Measurements from ENCODE around the gene WDR74.
"Not testable (repeated sequence)": the region's sequence is repeated elsewhere in the genome, so short reads cannot be mapped to it uniquely, and the experiment has no call there.

WDR74 gene

GRCh38 chr11:62839050-62839945 lies at the start of gene WDR74:
WDR74 (minus strand) TSS chr11:62839590; CDS start chr11:62839570, 20 bp downstream.
- DNase-seq = peak; percentile 75

GRCh38 chr11:62889126-62889483 lies 49.7 kb upstream of the WDR74 start:
- no peak for DNase-seq

DNA sequence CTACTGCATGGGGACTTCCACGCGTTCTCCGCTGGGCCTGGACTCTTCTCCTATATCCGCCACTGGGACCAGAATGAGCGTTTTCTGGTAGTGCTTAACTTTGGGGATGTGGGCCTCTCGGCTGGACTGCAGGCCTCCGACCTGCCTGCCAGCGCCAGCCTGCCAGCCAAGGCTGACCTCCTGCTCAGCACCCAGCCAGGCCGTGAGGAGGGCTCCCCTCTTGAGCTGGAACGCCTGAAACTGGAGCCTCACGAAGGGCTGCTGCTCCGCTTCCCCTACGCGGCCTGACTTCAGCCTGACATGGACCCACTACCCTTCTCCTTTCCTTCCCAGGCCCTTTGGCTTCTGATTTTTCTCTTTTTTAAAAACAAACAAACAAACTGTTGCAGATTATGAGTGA lies 49.0 kb upstream of the WDR74 start:
- DNase-seq = no peak

DNA sequence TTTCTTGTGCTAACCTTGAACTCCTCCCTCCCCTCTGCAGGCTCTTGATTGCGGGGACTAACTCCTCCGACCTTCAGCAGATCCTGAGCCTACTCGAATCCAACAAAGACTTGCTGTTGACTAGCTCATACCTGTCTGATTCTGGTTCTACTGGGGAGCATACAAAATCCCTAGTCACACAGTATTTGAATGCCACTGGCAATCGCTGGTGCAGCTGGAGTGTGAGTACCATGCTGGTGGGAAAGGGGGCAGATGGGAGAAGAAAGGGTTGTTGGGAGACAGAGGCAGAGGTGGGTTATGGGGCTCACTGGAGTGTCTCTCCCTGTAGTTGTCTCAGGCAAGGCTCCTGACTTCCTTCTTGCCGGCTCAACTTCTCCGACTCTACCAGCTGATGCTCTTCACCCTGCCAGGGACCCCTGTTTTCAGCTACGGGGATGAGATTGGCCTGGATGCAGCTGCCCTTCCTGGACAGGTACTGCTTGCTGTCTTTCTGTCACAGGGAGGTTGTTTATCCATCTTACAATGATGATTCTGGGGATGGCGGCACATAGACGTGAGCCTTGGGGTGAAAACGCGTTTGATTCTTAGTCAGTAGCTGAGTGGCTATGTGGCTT lies 45.9 kb upstream of the WDR74 start:
- DNase-seq = no peak

- no peak for DNase-seq
Observed at GRCh38 chr11:62883673-62884072, 44.3 kb upstream of the WDR74 start.

DNA sequence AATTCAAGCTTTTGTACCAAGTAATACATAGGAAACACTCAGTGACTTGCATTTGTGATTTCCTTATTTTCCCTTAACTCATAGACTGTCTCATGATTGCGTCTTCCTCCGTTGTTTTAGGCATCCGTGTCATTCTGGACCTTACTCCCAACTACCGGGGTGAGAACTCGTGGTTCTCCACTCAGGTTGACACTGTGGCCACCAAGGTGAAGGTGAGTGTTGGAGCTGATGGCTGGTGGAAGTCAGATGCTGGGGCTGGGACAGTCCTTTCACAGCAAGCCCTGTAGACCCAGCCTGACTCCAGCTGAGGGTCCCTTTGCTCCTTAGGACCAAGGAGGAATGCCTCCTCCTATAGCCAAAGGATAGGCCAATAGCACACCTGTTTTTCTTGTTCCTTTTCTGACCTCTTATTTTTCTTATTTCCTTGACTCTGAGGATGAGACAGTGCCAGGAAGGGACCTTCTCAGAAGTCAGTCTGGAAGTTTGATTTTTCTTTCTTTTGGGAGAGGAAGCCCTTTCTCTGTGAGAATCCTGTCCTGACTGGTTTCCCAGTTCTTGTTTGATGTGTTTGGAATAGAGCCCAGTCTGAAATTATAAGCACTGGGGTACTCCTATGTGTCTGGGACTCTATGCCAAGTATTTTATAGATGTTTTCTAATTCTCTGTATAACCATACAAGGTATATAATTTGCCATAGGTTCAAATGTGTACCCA lies 43.6 kb upstream of the WDR74 start:
- DNase-seq = no peak

DNA sequence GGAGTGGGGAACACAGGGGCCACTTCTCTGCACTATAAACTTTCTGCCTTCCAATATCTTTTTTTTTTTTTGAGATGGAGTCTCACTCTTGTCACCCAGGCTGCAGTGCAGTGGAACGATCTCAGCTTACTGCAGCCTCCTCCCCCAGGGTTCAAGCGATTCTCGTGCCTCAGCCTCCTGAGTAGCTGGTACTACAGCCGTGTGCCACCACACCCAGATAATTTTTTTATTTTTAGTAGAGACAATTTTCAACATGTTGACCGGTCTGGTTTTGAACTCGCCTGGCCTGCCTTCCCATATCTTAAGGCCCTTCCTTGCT lies 43.0 kb upstream of the WDR74 start:
- no peak for DNase-seq

DNA sequence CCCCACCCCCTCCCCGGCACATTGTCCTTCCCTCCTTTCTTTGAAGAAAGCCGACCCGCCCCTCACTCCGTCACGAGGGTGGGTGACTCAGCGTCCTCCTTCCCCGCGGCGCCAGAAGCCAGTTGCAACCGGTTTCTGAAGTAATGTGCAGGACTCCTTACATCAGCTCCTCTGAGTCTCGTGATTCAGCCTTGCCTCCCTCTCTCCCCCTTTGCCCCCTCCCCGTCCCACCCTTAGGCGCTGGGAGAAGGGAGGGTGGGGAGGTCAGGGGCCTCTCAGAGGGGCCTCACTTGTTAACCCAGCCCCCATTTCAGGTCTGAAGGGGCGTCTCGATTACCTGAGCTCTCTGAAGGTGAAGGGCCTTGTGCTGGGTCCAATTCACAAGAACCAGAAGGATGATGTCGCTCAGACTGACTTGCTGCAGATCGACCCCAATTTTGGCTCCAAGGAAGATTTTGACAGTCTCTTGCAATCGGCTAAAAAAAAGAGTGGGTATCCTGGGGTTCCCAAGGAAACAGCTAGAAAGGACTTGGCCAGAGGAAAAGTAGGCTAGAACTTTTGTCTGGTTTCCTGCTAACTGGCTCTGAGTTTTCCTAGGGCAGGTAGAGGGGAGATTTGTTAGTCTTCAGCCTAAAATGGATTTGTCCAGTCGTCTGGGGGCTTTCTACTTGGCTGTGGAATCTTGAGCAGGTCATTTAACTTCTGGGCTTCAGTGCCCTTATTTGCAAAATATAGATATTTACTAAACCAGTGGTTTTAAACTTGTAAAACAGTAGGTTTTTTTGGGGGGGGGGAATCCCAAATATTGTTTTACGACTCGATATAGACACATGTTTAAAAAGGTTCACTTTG lies 42.4 kb upstream of the WDR74 start:
- peak; percentile 93 for DNase-seq

GRCh38 chr11:62880803-62881578 lies 41.6 kb upstream of the WDR74 start, which contains the start of gene SLC3A2:
SLC3A2 (plus strand) TSS chr11:62880896; CDS start chr11:62881024, 128 bp downstream.
- peak; percentile 65 for DNase-seq

DNA sequence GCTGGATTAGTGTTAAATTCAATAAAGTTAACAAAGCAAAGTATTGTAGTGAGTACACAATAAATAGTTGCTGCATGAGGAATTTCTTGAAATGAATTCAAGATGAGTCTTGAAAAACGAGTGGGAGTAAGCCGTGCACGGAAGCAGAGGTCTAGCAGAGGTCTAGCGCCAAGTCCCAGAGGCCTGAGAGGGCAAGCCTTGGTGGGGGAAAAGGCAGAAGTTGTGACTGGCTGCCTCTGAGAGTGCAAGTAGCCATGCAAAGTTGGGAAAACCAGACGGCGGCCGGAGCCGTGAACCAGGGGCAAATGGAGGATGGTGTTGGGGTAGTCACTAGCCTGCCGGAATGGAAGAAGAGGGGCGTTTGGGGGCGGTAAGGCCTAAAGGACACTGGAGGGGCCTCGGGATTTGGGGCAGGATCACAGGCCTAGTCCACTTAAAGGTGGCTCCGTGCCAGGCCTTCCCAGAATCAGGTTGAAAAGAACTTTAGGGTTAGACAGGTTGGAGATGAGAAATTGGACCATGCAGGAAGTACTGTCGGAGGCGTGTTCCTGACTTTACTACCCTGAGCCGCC lies 40.9 kb upstream of the WDR74 start:
- DNase-seq = peak; percentile 30

DNA sequence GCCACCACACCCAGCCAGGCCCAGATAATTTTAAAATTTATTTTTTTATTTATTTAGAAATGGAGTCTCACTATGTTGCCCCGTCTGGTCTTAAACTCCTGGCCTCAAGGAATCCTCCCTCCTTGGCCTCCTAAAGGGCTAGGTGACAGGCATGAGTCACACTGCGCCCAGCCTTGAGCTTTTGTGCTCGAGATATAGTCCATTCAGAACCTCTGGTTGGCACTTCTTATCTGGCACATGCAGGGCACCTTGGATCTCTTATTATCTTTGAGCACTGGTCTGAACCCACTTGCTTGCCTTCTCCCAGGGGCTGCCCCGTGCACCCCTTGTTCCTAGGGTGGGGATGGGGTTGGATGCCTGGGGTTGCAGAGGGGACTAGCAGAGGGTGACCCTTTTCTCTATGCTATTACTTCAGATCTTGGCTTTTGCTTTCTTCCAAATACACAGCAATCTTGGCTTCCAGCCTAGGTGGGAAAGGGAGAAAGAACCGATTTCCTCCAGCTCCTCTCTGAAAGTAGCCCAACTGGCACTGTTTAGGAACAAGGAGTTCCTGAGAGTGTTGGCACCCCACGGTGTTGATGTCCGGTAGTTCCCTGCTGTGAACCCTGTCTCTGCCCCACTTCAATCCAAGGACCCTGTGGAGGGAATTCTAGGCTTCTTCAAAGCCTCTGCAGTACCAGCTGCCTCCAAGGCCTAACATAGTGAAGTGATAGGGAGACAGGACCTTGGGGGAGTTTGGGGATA lies 40.0 kb upstream of the WDR74 start:
- no peak for DNase-seq

DNA sequence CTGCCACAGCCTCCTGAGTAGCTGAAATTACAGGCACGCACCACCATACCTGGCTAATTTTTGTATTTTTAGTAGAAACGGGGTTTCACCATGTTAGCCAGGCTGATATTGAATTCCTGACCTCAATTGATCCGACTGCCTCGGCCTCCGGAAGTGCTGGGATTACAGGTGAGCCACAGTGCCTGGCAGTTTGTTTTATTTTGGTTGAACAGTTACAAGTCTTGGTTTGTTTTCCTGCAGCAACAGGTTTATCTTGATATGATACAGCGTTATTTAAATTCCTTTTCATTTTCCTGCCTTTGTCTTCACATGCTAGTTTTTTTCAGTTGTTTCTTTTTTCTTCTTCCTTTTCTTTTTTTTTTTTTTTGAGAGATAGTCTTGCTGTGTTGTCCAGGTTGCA lies 37.3 kb upstream of the WDR74 start:
- no peak for DNase-seq

GRCh38 chr11:62875698-62876478 lies 36.5 kb upstream of the WDR74 start:
- no peak for DNase-seq

DNA sequence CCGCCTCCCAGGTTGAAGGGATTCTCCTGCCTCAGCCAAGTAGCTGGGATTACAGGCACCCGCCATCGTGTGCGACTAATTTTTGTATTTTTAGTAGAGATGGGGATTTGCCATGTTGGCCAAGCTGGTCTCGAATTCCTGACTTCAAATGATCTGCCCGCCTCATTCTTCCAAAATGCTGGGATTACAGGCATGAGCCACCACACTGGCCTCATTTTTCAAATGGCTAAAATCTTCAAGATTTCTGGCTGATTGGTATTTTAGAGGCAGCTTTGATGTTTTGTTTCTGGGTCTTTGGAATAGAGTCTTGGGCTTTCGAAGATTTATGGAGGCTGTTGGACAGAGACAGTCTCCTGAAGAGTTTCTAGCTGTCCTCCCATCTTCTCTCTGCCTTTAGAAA lies 35.5 kb upstream of the WDR74 start:
- no peak for DNase-seq

- no peak for DNase-seq
Observed at GRCh38 chr11:62865635-62866034, 26.2 kb upstream of the WDR74 start.

GRCh38 chr11:62863687-62864335 lies 24.4 kb upstream of the WDR74 start:
- DNase-seq = no peak

DNA sequence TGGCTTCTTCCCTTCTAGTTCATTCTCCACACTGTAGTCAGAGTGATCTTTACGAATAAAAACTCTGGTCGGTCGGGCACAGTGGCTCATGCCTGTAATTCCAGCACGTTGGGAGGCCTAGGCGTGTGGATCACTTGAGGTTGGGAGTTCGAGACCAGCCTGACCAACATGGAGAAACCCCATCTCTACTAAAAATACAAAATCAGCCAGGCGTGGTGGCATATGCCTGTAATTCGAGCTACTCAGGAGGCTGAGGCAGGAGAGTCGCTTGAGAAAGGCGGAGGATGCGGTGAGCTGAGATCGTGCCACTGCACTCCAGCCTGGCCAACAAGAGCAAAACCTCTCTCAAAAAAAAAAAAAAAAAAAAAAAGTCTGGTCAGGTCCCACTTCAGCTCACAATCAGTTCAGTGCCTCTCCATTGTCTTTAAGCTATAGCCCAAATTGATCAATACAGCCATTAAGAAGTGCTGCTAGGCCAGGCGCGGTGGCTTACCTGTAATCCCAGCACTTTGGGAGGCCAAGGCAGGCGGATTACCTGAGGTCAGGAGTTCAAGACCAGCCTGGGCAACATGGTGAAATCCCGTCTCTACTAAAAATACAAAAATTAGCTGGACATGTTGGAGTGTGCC lies 22.3 kb upstream of the WDR74 start:
- not testable (repeated sequence) for DNase-seq

- no peak for DNase-seq
Observed at GRCh38 chr11:62860835-62861563, 21.6 kb upstream of the WDR74 start.
